HEK293 (cell line): Measurements from ENCODE around the gene RPS19BP1.

Source experiments
- ATF2 ChIP-seq: fragments of 450-650 bp; formaldehyde crosslinking; IDR thresholded peaks from 2 replicates; pipeline ENCODE4 v1.5.1; 2016; ENCODE audit warnings: missing biosample characterization, missing genetic modification characterization, low read depth
- EGR2 ChIP-seq: fragments of 450-650 bp; formaldehyde crosslinking; IDR thresholded peaks from 2 replicates; pipeline ENCODE4 v1.5.1; 2016; ENCODE audit warnings: low read depth, missing biosample characterization, missing genetic modification characterization
- FEZF1 ChIP-seq: fragments of 450-650 bp; formaldehyde crosslinking; IDR thresholded peaks from 2 replicates; pipeline ENCODE4 v1.5.1; 2016; ENCODE audit warnings: missing biosample characterization, missing genetic modification characterization
- SP7 ChIP-seq: fragments of 450-650 bp; formaldehyde crosslinking; IDR thresholded peaks from 2 replicates; pipeline ENCODE4 v1.5.1; 2016; ENCODE audit warnings: missing biosample characterization, missing genetic modification characterization
- ZFP3 ChIP-seq: fragments of 450-650 bp; formaldehyde crosslinking; IDR thresholded peaks from 2 replicates; pipeline ENCODE4 v1.5.1; 2016; ENCODE audit warnings: low read depth, missing biosample characterization, missing genetic modification characterization
- ZFP37 ChIP-seq: fragments of 450-650 bp; formaldehyde crosslinking; IDR thresholded peaks from 2 replicates; pipeline ENCODE4 v1.5.1; 2016; ENCODE audit warnings: missing biosample characterization, missing genetic modification characterization
- ZNF155 ChIP-seq: fragments of 450-650 bp; formaldehyde crosslinking; IDR thresholded peaks from 2 replicates; pipeline ENCODE4 v1.5.1; 2016; ENCODE audit warnings: missing biosample characterization, missing genetic modification characterization
- ZNF157 ChIP-seq: fragments of 450-650 bp; formaldehyde crosslinking; IDR thresholded peaks from 2 replicates; pipeline ENCODE4 v1.5.1; 2016; ENCODE audit warnings: missing biosample characterization, missing genetic modification characterization
- ZNF169 ChIP-seq: fragments of 450-650 bp; formaldehyde crosslinking; IDR thresholded peaks from 2 replicates; pipeline ENCODE4 v1.5.1; 2016; ENCODE audit warnings: missing biosample characterization, missing genetic modification characterization
- ZNF18 ChIP-seq: fragments of 450-650 bp; formaldehyde crosslinking; IDR thresholded peaks from 2 replicates; pipeline ENCODE4 v1.5.1; 2016; ENCODE audit warnings: missing biosample characterization, missing genetic modification characterization
- ZNF19 ChIP-seq: fragments of 450-650 bp; formaldehyde crosslinking; IDR thresholded peaks from 2 replicates; pipeline ENCODE4; 2016; ENCODE audit warnings: missing biosample characterization, missing genetic modification characterization, low read depth
- ZNF23 ChIP-seq: fragments of 450-650 bp; formaldehyde crosslinking; IDR thresholded peaks from 2 replicates; pipeline ENCODE4 v1.5.1; 2016; ENCODE audit warnings: missing biosample characterization, missing genetic modification characterization, borderline replicate concordance
- ZNF24 ChIP-seq: fragments of 450-650 bp; formaldehyde crosslinking; IDR thresholded peaks from 2 replicates; pipeline ENCODE4 v1.5.1; 2016; ENCODE audit warnings: missing biosample characterization, missing genetic modification characterization
- ZNF248 ChIP-seq: fragments of 450-650 bp; formaldehyde crosslinking; IDR thresholded peaks from 2 replicates; pipeline ENCODE4 v1.5.1; 2017; ENCODE audit warnings: missing biosample characterization, missing genetic modification characterization
- ZNF266 ChIP-seq: fragments of 450-650 bp; formaldehyde crosslinking; IDR thresholded peaks from 2 replicates; pipeline ENCODE4 v1.5.1; 2016; ENCODE audit warnings: missing biosample characterization, missing genetic modification characterization, low read depth
- ZNF37A ChIP-seq: fragments of 450-650 bp; IDR thresholded peaks from 2 replicates; pipeline ENCODE4 v1.5.1; 2018; ENCODE audit warnings: missing biosample characterization, missing genetic modification characterization
- ZNF416 ChIP-seq: fragments of 450-650 bp; formaldehyde crosslinking; IDR thresholded peaks from 2 replicates; pipeline ENCODE4 v1.5.1; 2016; ENCODE audit warnings: missing biosample characterization, missing genetic modification characterization
- ZNF529 ChIP-seq: fragments of 450-650 bp; formaldehyde crosslinking; IDR thresholded peaks from 2 replicates; pipeline ENCODE4 v1.5.1; 2017; ENCODE audit warnings: missing genetic modification characterization, missing biosample characterization; ENCODE audit not compliant: insufficient replicate concordance
- ZNF530 ChIP-seq: fragments of 450-650 bp; formaldehyde crosslinking; IDR thresholded peaks from 2 replicates; pipeline ENCODE4 v1.5.1; 2016; ENCODE audit warnings: low read depth, missing biosample characterization, missing genetic modification characterization
- ZNF596 ChIP-seq: fragments of 450-650 bp; IDR thresholded peaks from 2 replicates; pipeline ENCODE4 v1.5.0; 2018; ENCODE audit warnings: missing biosample characterization, mild to moderate bottlenecking, missing genetic modification characterization, moderate library complexity
- ZNF701 ChIP-seq: fragments of 450-650 bp; formaldehyde crosslinking; IDR thresholded peaks from 2 replicates; pipeline ENCODE4 v1.5.1; 2016; ENCODE audit warnings: missing biosample characterization, missing genetic modification characterization
- TF ChIP-seq, protein P1 (sequence below): fragments of 450-650 bp; formaldehyde crosslinking; IDR thresholded peaks from 2 replicates; pipeline ENCODE4 v1.5.1; 2016; ENCODE audit warnings: missing biosample characterization, missing genetic modification characterization, borderline replicate concordance
- TF ChIP-seq, protein P2 (sequence below): fragments of 450-650 bp; formaldehyde crosslinking; IDR thresholded peaks from 2 replicates; pipeline ENCODE4 v1.5.1; 2017; ENCODE audit warnings: missing biosample characterization, missing genetic modification characterization
- TF ChIP-seq, protein P3 (sequence below): fragments of 450-650 bp; formaldehyde crosslinking; IDR thresholded peaks from 2 replicates; pipeline ENCODE4 v1.5.1; 2016; ENCODE audit warnings: missing biosample characterization, missing genetic modification characterization
- TF ChIP-seq, protein P4 (sequence below): fragments of 450-650 bp; formaldehyde crosslinking; IDR thresholded peaks from 2 replicates; pipeline ENCODE4 v1.5.0; 2017; ENCODE audit warnings: missing biosample characterization, missing genetic modification characterization, borderline replicate concordance

RPS19BP1 gene

DNA sequence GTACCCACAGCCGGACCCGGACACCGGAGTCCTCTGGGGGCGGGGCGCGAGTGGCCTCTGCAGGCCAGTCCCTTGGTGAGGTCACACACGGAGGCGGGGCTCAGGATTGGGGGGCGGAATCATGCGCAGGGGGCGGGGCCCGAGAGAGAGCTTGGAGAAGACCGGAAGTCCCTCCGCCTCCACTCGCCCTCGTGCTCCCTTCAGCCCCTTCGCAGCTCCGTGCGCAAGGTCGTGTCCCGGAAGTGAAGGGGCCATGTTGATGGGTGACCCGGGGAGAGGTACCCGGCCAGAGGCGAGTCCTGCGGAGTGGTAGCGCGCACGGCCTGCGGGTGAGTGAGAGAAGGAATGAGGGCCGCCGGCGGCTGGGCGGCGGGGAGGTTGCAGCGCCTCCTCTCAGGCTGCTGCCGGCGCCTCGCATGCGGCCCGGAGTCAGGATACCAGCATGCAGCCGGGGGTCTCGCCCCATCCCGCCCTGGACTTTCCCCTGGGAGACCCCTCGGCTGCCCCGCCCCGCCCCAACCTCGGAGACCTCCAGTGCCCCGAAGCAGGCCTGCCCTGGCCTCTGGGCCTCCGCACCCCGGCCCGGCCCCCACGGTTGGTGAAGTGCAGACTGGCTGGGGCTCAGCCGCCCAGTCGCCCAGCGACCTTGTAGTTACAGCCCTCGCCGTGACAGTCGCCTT lies 30.3 kb downstream of the RPS19BP1 start, which contains the start of gene MIEF1 (continued):
- TF ChIP-seq ZNF18 (tag by site-specific recombination) (no peak), ZNF530 (tag by site-specific recombination) (no peak), FEZF1 (tag by site-specific recombination) (no peak), ZNF266 (tag by site-specific recombination) (no peak), ZNF157 (tag by site-specific recombination) (no peak), ZNF23 (no peak), ZNF529 (tag by site-specific recombination) (no peak), ZNF248 (no peak), ZNF19 (tag by site-specific recombination) (no peak), ZFP37 (tag by site-specific recombination) (no peak), ZNF596 (tag by site-specific recombination) (no peak), ZFP3 (no peak), ATF2 (tag by site-specific recombination) (no peak; the same call in 1 of the 2 replicates), ZNF24 (tag by site-specific recombination) (0 out of 2 replicates have a peak, but pooled peaks have one; percentile 25), ZNF169 (tag by site-specific recombination) (no peak), ZNF155 (tag by site-specific recombination) (no peak), EGR2 (tag by site-specific recombination) (peak; percentile 56), SP7 (tag by site-specific recombination) (peak; percentile 47; the same call in 1 of the 2 replicates), ZNF37A (tag by site-specific recombination) (no peak), ZNF701 (tag by site-specific recombination) (no peak), ZNF416 (tag by site-specific recombination) (no peak)
- TF ChIP-seq, protein P1, sequence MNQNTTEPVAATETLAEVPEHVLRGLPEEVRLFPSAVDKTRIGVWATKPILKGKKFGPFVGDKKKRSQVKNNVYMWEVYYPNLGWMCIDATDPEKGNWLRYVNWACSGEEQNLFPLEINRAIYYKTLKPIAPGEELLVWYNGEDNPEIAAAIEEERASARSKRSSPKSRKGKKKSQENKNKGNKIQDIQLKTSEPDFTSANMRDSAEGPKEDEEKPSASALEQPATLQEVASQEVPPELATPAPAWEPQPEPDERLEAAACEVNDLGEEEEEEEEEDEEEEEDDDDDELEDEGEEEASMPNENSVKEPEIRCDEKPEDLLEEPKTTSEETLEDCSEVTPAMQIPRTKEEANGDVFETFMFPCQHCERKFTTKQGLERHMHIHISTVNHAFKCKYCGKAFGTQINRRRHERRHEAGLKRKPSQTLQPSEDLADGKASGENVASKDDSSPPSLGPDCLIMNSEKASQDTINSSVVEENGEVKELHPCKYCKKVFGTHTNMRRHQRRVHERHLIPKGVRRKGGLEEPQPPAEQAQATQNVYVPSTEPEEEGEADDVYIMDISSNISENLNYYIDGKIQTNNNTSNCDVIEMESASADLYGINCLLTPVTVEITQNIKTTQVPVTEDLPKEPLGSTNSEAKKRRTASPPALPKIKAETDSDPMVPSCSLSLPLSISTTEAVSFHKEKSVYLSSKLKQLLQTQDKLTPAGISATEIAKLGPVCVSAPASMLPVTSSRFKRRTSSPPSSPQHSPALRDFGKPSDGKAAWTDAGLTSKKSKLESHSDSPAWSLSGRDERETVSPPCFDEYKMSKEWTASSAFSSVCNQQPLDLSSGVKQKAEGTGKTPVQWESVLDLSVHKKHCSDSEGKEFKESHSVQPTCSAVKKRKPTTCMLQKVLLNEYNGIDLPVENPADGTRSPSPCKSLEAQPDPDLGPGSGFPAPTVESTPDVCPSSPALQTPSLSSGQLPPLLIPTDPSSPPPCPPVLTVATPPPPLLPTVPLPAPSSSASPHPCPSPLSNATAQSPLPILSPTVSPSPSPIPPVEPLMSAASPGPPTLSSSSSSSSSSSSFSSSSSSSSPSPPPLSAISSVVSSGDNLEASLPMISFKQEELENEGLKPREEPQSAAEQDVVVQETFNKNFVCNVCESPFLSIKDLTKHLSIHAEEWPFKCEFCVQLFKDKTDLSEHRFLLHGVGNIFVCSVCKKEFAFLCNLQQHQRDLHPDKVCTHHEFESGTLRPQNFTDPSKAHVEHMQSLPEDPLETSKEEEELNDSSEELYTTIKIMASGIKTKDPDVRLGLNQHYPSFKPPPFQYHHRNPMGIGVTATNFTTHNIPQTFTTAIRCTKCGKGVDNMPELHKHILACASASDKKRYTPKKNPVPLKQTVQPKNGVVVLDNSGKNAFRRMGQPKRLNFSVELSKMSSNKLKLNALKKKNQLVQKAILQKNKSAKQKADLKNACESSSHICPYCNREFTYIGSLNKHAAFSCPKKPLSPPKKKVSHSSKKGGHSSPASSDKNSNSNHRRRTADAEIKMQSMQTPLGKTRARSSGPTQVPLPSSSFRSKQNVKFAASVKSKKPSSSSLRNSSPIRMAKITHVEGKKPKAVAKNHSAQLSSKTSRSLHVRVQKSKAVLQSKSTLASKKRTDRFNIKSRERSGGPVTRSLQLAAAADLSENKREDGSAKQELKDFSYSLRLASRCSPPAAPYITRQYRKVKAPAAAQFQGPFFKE, result 0 out of 2 replicates have a peak, but pooled peaks have one; percentile 25
- TF ChIP-seq, protein P2, sequence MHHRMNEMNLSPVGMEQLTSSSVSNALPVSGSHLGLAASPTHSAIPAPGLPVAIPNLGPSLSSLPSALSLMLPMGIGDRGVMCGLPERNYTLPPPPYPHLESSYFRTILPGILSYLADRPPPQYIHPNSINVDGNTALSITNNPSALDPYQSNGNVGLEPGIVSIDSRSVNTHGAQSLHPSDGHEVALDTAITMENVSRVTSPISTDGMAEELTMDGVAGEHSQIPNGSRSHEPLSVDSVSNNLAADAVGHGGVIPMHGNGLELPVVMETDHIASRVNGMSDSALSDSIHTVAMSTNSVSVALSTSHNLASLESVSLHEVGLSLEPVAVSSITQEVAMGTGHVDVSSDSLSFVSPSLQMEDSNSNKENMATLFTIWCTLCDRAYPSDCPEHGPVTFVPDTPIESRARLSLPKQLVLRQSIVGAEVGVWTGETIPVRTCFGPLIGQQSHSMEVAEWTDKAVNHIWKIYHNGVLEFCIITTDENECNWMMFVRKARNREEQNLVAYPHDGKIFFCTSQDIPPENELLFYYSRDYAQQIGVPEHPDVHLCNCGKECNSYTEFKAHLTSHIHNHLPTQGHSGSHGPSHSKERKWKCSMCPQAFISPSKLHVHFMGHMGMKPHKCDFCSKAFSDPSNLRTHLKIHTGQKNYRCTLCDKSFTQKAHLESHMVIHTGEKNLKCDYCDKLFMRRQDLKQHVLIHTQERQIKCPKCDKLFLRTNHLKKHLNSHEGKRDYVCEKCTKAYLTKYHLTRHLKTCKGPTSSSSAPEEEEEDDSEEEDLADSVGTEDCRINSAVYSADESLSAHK (tag by site-specific recombination), result no peak
- TF ChIP-seq, protein P3, sequence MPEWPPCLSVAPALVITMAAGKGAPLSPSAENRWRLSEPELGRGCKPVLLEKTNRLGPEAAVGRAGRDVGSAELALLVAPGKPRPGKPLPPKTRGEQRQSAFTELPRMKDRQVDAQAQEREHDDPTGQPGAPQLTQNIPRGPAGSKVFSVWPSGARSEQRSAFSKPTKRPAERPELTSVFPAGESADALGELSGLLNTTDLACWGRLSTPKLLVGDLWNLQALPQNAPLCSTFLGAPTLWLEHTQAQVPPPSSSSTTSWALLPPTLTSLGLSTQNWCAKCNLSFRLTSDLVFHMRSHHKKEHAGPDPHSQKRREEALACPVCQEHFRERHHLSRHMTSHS (tag by site-specific recombination), result no peak
- TF ChIP-seq, protein P4, sequence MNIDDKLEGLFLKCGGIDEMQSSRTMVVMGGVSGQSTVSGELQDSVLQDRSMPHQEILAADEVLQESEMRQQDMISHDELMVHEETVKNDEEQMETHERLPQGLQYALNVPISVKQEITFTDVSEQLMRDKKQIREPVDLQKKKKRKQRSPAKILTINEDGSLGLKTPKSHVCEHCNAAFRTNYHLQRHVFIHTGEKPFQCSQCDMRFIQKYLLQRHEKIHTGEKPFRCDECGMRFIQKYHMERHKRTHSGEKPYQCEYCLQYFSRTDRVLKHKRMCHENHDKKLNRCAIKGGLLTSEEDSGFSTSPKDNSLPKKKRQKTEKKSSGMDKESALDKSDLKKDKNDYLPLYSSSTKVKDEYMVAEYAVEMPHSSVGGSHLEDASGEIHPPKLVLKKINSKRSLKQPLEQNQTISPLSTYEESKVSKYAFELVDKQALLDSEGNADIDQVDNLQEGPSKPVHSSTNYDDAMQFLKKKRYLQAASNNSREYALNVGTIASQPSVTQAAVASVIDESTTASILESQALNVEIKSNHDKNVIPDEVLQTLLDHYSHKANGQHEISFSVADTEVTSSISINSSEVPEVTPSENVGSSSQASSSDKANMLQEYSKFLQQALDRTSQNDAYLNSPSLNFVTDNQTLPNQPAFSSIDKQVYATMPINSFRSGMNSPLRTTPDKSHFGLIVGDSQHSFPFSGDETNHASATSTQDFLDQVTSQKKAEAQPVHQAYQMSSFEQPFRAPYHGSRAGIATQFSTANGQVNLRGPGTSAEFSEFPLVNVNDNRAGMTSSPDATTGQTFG (tag by site-specific recombination), result no peak
